HG03378 (cell line): ENCODE data around the gene MRPL42.
"Not testable (repeated sequence)": the region's sequence is repeated elsewhere in the genome, so short reads cannot be mapped to it uniquely, and the experiment has no call there.

Source experiments
- ATAC-seq: cut with Tn5 transposase; IDR thresholded peaks from one replicate; pipeline ENCODE4 v1.9.1; 2021; ENCODE audit warnings: mild to moderate bottlenecking, moderate library complexity; ENCODE audit not compliant: unreplicated experiment

MRPL42 gene

DNA sequence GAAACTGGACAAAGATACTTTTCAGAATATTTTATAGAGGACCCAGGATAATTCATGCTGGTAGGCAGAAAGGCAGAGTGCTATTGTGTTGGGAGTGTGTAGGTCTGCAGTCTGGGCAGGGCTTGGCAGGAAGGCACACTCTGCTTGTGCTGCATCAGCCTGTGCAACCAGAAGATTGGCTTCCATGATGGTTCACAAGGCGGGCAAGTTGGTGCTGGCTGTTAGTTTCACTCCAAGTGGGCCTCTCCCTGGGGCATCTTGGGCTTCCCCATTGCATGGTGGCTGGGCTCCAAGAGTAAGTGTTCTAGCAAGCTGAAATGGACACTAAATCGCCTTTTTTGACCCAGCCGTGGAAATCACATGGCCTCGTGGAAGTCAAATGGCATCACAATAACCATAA is 23.7 kb upstream of the MRPL42 start:
- ATAC-seq: no peak

DNA sequence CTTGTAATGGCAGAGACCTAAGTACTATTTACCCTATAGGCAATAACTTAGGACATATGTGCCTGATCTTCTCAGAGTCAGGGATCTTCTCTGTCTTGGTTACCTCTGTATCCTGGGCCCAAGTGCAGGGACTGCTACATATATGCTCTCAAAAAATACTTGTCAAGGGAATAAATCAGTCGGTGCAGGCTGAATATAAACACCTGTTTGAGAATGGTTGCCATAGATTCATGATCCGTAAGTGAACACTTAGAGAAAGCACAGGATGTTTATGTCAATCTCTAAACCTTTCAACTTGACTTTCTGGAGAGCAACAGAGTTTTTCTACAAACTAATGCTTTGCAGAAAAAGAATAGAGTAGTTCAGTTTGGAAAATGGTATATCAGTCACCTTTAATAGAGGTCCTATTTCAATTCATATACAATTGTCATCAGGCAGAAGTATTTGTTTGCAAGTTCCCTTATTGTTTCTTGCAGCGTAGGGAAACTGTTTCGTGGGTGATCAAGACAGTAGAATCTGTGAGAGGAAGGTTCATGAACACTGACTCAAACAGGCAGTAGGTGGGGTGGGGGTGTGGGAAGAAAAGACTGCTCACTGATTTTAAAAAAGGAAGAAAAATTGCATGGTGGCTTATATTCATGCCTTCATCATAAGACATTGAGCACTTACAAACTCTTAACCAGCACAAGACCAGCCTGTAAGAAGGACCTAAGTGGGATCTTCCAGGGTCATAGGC is 19.6 kb upstream of the MRPL42 start:
- ATAC-seq: no peak

DNA sequence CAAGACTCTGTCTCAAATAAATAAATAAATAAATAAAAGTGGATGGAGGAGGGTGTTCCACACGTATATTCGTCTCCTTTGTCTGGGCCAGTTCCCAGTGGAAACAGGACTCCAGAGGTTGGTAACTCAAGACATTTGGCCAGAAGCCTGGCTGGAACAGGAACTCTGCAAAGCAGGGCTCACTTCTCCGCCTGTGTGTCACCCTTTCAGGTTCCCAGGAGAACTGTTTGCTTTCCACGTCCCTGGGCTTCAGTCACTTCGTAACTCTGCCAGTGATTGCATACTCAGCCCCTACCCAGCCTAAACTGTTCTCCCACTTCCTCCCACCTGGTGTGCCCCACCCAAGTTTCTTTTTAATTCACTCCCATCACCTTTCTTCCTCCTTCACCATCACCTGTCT is 18.5 kb upstream of the MRPL42 start:
- no peak for ATAC-seq

DNA sequence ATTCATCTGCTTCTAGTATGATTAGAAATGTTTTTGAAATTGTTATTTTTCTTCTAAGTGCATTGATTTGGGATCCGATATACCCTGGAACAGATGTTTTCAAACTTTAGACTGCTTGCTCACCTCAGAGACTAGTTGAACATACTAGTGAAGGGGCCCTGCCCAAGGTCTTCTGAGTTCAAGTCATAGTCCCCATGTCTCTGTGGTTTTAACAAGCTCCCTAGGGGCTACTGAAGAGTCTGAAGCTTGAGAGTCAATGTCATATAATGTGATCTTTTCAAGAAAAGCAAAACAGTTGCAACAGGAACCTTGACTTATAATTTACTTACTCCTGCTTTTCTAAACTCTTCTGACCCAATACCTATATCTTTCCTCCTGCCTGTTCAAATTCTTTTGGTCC is 18.0 kb upstream of the MRPL42 start:
- peak; percentile 95 for ATAC-seq

DNA sequence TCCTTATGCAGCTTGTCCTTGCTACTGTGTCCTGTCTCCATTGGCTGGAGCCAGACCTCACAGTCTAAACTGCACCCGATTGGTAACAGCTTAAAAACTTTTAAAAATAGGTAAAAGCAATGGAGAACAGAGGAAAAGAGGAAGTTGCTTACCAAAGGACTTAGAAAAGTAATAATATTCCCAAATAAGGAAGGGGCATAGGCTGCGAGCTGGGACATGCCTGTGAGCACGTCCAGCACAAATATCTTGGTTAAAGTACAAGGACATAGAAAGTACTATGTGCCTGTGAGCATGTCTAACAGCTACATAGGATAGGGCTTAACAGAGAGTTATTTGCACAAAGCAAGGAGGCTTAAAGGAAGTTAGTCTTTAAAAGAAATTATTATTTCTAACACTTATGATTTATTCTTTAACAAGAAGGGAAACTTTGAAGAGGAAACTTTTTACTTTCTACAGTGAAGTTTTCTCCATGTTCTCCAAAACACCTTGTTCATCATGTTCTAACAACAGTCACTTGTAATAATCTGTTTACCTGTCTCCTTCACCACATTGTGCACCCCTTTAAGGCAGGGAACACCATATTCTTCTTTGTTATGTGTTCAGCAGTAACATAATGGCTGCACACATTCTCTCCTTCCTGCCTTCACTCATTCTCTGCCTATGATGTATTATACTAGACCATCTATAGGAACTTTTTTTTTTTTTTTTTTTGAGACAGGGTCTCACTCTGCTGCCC is 15.7 kb upstream of the MRPL42 start:
- no peak for ATAC-seq

DNA sequence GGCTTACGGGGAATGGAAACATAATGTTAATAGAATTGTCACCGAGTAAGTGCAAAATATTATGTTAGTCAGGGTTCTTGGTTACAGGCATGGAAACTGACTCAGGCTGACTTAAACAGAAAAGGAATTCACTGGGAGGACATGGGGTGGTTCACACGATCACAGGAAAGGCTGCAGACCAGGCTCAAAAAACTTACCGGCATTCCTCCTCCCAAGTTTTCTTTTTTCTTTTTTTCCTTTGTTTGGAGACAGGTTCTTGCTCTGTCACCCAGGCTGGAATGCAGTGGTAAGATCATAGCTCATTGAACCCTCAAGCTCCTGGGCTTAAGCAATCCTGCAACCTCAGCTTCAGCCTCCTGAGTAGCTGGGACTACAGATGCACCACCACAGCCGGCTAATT is 13.7 kb upstream of the MRPL42 start:
- no peak for ATAC-seq

DNA sequence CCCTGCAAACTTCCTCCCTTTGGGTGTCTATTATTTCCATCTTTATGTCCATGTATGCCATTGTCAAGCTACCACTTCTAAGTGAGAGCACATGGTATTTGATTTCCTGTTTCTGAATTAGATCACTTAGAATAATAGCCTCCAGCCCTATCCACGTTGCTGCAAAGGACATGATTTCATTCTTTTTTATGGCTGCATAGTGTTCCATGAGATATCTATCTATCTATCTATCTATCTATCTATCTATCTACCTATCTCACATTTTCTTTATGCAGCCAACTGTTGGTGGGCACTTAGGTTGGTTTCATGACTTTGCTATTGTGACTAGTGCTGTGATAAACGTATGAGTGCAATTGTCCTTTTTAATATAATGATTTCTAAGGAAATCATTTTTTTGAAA is 11.2 kb upstream of the MRPL42 start:
- ATAC-seq: no peak

DNA sequence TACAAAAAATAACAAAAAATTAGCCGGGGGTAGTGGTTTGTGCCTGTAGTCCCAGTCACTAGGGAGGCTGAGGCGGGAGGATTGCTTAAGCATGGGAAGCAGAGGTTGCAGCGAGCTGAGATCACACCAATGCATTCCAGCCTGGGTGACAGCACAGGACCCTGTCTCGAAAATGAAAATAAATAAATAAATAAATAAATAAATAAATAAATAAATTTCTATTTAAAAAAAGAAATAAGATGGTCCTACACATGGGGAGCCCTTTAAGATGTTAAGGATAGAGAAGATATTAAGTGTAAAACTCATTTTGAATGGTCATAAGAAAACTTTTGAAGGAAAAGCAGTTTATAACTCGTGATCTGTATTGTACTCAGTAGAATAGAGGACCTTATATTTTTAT is 8.2 kb upstream of the MRPL42 start:
- no peak for ATAC-seq

DNA sequence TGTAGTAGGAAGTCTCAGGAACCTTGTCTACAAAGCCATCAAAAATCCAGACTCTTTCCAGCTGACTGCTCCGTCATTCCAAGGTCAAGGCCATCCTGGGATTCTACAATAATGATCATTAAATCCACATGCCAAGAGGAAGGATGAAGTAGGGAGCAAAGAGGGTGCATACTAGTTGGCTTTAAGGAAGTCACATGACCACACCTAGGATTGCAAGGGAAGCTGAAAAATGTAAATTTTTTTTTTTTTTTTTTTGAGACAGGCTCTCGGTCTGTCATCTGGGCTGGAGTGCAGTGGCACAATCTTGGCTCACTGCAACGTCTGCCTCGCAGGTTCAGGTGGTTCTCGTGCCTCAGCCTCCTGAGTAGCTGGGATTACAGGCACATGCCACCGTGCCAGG is 7.3 kb upstream of the MRPL42 start:
- ATAC-seq: no peak

DNA sequence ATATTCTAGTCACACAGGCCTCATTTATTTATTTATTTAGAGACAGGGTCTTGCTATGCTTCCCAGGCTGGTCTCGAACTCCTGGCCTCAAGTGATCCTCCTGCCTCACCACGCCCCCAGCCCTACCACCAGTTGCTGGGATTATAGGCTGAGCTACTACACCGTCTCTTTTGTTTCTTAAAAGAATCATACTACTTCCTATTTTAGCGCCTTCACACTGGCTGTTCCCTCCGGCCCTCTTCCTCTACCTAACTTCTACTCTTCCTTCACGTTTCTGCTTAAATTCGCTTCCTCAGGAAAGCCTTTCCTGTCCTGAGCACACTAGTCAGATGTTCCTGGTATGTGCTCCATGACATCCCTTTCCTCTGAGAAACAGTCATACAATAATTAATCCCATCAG is 6.4 kb upstream of the MRPL42 start:
- ATAC-seq: no peak

DNA sequence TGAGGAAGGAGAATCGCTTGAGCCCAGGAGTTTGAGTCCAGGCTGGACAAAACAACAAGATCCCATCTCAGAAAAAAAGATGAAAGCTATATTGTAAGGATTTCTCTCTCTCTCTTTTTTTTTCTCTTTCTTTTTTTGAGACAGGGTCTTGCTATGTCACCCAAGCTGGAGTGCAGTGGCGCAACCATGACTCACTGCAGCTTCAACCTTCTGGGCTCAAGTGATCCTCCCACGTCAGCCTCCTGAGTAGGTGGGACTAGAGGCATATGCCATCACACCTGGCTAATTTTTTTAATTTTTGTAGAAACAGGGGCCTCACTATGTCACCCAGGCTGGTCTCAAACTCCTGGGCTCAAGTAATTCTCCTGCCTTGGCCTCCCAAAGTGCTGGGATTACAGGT is 5.8 kb upstream of the MRPL42 start:
- no peak for ATAC-seq

DNA sequence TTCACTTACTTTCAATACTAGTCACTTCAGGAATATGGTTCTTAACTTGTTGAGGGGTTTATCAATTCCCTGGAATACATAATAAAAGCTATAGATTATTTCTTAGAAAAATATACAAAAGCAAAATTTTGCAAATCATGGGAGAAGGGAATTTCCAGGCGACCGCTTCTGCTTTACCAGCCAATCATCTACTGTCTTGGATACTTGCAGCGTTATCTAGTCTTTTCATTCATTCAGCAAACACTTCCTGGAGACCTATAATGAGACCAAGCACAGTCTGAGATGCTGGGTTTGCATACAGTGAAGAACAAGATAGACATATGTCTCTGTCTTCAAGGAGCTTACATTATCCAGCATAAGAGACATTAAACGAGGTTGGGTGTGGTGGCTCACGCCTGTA is 1.5 kb upstream of the MRPL42 start:
- no peak for ATAC-seq

DNA sequence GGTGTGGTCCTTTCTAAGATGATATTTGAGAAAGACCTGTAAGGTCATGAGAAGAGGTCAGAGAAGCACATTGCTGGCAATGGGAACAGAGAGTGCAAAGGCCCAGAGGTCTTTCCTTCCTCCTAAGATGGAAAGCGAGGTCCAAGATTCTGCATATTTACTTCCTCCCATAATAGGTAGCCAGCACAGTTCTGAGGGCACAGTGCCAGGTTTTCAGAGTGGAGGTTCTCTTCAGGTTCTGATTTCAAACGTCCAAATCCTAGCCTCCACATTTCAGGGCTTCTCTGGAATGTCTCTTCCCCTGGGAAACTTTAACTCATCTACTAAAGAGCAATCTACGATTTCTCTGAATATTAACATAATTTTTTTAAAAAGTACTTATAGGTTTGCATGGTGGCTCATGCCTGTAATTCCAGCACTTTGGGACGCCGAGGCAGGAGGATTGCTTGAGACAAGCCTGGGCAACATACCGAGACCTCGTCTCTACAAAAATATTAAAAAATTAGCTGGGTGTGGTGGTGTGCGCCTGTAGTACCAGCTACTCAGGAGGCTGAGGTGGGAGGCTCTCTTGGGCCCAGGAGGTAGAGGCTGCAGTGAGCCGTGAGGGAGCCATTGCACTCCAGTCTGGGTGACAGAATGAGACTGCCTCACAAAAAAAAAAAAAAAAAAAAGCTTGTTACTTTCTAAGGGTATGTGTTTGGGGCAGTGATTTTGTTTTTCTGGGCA is 526 bp upstream of the MRPL42 start:
- no peak for ATAC-seq

DNA sequence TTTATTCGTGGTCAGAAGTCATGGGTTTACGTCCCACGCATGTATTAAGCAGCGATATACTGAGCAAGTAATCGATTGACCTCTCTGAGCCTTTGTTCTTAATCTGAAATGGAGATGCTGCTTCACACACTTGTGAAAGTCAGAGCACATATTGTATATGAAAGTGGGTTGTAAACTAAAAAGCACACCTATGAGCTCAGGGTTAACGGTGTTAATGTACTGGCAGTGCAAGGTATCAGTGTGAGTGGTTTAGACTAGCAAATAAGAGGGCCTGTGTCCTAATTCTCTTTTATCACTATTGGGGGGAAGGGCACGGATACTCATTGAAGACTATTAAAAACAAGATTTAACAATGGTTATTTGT is 676 bp downstream of the MRPL42 start:
- ATAC-seq: peak; percentile 30

DNA sequence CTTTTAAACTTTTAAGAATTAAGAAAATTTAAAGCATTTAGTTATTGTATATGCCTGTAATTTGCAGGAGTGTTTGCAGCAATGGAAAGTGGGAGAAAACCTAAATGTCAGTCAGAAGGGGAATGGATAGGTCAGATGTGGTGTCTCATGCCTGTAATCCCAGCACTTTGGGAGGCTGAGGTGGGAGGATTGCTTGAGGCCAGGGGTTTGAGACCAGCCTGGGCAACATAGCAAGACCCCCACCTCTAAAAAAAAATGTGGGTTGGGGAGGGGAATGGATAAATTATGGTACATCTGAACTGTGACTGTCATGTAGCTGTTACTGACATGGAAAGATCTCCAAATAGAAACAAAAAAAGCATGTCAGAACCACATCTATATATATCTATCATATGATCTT is 2.1 kb downstream of the MRPL42 start:
- no peak for ATAC-seq

DNA sequence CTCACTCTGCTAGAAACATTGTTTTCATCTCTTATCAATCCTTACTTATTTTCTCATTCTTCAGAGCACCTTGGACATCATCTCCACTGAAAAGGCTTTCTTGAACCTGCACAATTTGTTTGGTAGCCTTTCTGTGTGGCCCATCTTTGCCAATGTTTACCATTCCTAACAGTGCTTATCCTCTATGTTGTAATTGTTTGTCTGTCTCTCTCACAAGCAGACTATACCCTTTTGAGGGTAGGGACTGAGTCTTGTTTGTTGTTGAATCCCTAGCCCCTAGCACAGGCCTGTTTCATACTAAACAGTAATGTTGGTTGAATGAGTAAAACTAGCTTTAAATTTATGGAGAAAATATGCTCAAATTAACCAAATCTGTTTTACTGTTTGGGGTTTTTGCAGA is 9.2 kb downstream of the MRPL42 start:
- ATAC-seq: no peak

DNA sequence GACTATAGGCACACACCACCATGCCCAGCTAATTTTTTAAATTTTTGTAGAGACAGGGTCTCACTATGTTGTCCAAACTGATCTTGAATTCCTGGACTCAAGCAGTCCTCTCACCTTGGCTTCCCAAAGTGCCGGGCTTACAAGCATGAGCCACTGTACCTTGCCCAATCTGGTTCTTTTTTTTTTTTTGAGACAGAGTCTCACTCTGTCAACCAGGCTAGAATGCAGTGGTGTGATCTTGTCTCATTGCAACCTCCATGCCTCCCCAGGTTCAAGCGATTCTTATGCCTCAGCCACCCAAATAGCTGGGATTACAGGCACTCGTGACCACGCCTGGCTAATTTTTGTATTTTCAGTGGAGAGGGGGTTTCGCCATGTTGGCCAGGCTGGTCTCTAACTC is 15.4 kb downstream of the MRPL42 start:
- no peak for ATAC-seq

DNA sequence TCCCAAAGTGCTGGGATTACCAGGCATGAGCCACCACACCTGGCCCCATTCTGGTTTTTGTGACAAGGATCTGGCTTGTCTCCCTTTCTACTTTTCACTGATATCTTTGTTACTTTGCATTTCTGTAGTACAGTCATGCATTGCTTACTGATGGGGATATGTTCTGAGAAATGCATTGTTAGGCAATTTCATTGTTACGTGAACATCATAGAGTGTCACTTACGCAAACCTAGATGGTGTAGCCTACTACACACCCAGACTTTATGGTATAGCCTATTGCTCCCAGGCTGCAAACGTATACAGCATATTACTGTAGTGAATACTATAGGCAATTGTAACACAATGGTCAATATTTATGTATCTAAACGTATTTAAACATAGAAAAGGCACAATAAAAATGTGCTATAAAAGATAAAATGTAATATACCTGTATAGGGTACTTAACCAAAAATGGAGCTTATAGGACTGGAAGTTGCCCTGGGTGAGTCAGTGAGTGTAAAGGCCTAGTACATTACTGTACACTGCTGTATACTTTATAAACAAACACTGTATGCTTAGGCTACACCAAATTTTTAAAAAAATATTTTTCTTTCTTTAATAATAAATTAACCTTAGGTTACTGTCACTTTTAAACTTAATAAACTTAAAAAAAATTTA is 16.0 kb downstream of the MRPL42 start:
- ATAC-seq: no peak

DNA sequence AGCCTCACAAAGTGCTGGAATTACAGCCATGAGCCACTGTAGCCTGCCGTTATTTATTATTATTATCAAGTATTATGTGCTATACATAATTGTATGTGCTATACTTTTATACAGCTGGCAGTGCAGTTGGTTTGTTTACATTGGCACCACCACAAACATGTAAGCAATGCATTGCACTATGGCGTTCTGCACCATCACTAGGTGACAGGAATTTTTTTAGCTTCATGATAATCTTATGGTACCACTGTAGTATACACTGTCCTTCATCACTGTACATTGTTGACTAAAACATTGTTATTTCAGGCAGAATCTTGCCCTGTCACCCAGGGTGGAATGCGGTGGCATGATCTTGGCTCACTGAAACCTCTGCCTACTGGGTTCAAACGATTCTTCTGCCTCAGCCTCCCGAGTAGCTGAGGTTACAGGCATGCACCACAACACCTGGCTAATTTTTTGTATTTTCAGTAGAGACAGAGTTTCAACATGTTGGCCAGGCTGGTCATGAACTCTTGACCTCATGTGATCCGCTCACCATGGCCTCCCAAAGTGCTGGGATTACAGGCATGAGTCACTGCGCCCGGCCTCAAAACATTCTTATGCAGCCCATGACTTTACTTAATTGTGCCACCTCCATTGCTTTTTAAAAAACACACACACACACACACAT is 17.1 kb downstream of the MRPL42 start:
- ATAC-seq: no peak

DNA sequence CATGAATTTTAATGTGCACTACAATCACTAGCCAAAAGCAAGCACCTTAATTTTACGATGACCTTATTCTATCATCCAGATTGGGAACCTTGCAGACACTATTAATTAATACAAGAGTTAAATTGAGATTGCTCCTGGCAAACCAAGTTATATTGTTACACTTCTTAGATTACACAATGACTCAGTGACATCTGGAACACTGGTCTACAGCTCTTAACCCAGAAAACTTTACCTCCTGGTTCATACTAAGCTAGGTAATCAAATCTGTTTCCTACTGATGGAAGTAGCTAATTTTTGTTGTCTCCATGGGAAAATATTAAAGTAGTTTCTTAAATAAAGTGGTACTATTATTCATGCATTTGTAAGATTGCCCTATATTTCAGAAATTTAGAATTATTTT is 25.5 kb downstream of the MRPL42 start:
- ATAC-seq: not testable (repeated sequence)

DNA sequence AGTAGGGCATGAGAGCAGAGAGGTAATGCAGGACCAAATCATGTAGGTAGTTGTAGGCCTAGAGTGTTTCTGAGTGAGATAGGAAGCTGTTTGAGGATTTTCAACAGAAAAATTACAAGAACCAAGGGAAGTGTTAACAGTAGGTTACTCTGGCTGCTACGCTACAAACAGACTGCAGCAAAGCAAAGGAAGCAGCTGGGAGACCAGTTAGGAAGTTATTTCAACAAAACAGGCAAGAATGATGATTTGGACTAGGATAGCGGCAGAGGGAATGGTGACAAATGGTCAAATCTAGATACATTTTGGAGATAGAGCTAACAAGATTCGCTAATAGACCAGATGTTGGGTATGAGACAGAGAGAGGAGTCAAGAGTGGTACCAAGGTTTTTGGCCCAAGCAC is 26.8 kb downstream of the MRPL42 start:
- no peak for ATAC-seq
